ENCODE data around the gene PITPNM1.

Gene PITPNM1

GRCh38 chr11:67453816-67454732 is 51.1 kb downstream of the PITPNM1 start:
- Histone ChIP-seq H3K4me3 (ENCODE audit: insufficient read depth, low read length, poor library complexity, severe bottlenecking) (no peak overlapping the region), H4K20me1 (ENCODE audit: low read depth, low read length) (no peaks in the 10 kb centered on the region), H3F3A (ENCODE audit: insufficient read depth) (peaks cover 10% of the 10 kb centered on the region), H3K9me2 (replicated peaks; ENCODE audit: insufficient read depth, low read length) (no peaks in the 10 kb centered on the region), H3K79me2 (ENCODE audit: insufficient read depth, low read length) (no peaks in the 10 kb centered on the region), H3K27me3 (ENCODE audit: low read length) (no peaks in the 10 kb centered on the region), H3K4me2 (ENCODE audit: low read depth, low read length, poor library complexity, severe bottlenecking) (no peak overlapping the region), H3K9me3 (ENCODE audit: insufficient read depth, low read length) (no peaks in the 10 kb centered on the region), H2AFZ (ENCODE audit: low read depth, low read length, severe bottlenecking) (no peak overlapping the region), H3K27ac (ENCODE audit: low read depth, low read length) (no peak overlapping the region), H3K9ac (ENCODE audit: low read length) (no peak overlapping the region), H3K36me3 (ENCODE audit: low read length) (no peaks in the 10 kb centered on the region)
- TF ChIP-seq EZH2phosphoT487 (conservative IDR thresholded peaks at IDR 0.05; ENCODE audit: low read length) (no peak), CTCF (IDR thresholded peaks at IDR 0.05; ENCODE audit: insufficient read depth, low read length, poor library complexity, severe bottlenecking) (no peak)

- no peaks in the 10 kb centered on the region for H3K27me3 ChIP-seq (ENCODE audit: low read length)
- H3K4me3 ChIP-seq (ENCODE audit: insufficient read depth, low read length, poor library complexity, severe bottlenecking), result no peak within 1 kb of the TSS
- no peaks in the 10 kb centered on the region for H4K20me1 ChIP-seq (ENCODE audit: low read depth, low read length)
- no peaks in the 10 kb centered on the region for H3K36me3 ChIP-seq (ENCODE audit: low read length)
- no peak within 1 kb of the TSS for H3K27ac ChIP-seq (ENCODE audit: low read depth, low read length)
- H2AFZ ChIP-seq (ENCODE audit: low read depth, low read length, severe bottlenecking), result no peak within 1 kb of the TSS
- H3K9me3 ChIP-seq (ENCODE audit: insufficient read depth, low read length), result no peaks in the 10 kb centered on the region
- no peak within 1 kb of the TSS for H3K4me2 ChIP-seq (ENCODE audit: low read depth, low read length, poor library complexity, severe bottlenecking)
- no peak within 1 kb of the TSS for H3K9ac ChIP-seq (ENCODE audit: low read length)
- no peak for TF ChIP-seq CTCF (IDR thresholded peaks at IDR 0.05; ENCODE audit: insufficient read depth, low read length, poor library complexity, severe bottlenecking)
- no peak for TF ChIP-seq EZH2phosphoT487 (conservative IDR thresholded peaks at IDR 0.05; ENCODE audit: low read length)
- H3K79me2 ChIP-seq (ENCODE audit: insufficient read depth, low read length), result no peaks in the 10 kb centered on the region
- H3F3A ChIP-seq (ENCODE audit: insufficient read depth), result peaks cover 5% of the 10 kb centered on the region
- no peaks in the 10 kb centered on the region for H3K9me2 ChIP-seq (replicated peaks; ENCODE audit: insufficient read depth, low read length)
These were observed 52.8 kb downstream of the PITPNM1 start, which contains the start of gene GPR152 for GRCh38 chr11:67452141-67452952. TSS of gene GPR152 (minus strand) at chr11:67452729. CDS start at chr11:67452724, 5 bp downstream.

- peaks cover 5% of the 10 kb centered on the region for H3F3A ChIP-seq (ENCODE audit: insufficient read depth)
- no peaks in the 10 kb centered on the region for H3K9me3 ChIP-seq (ENCODE audit: insufficient read depth, low read length)
- H4K20me1 ChIP-seq (ENCODE audit: low read depth, low read length), result no peaks in the 10 kb centered on the region
- no peaks in the 10 kb centered on the region for H3K9me2 ChIP-seq (replicated peaks; ENCODE audit: insufficient read depth, low read length)
- no peaks in the 10 kb centered on the region for H3K79me2 ChIP-seq (ENCODE audit: insufficient read depth, low read length)
- no peak overlapping the region for H3K4me2 ChIP-seq (ENCODE audit: low read depth, low read length, poor library complexity, severe bottlenecking)
- H2AFZ ChIP-seq (ENCODE audit: low read depth, low read length, severe bottlenecking), result no peak overlapping the region
- TF ChIP-seq EZH2phosphoT487 (conservative IDR thresholded peaks at IDR 0.05; ENCODE audit: low read length) (no peak), CTCF (IDR thresholded peaks at IDR 0.05; ENCODE audit: insufficient read depth, low read length, poor library complexity, severe bottlenecking) (no peak)
- H3K4me3 ChIP-seq (ENCODE audit: insufficient read depth, low read length, poor library complexity, severe bottlenecking), result no peak overlapping the region
- no peak overlapping the region for H3K9ac ChIP-seq (ENCODE audit: low read length)
- H3K27me3 ChIP-seq (ENCODE audit: low read length), result no peaks in the 10 kb centered on the region
- no peaks in the 10 kb centered on the region for H3K36me3 ChIP-seq (ENCODE audit: low read length)
- H3K27ac ChIP-seq (ENCODE audit: low read depth, low read length), result no peak overlapping the region
These were observed 53.5 kb downstream of the PITPNM1 start for GRCh38 chr11:67451658-67451976.

All from SU-DHL-6 (cell line).